ENCODE measurements around the gene METAP1D. TPM values are rescaled to one million over a fixed set of nuclear protein-coding genes. Genes with fewer than 3 reads are reported as not detected.
"Not testable (repeated sequence)": the region's sequence is repeated elsewhere in the genome, so short reads cannot be mapped to it uniquely, and the experiment has no call there.

Gene METAP1D
- polyA plus RNA-seq, 4 donors = 10.6 to 15.8 (median 13.2) TPM

GRCh38 chr2:172100080-172100934 lies 100.6 kb downstream of the METAP1D start:
- no peak for DNase-seq (ENCODE audit: low read depth in 4 of 4, low spot score in 3 of 4)

GRCh38 chr2:172100935-172101820 lies 101.4 kb downstream of the METAP1D start:
- no peak for DNase-seq (ENCODE audit: low read depth in 4 of 4, low spot score in 3 of 4)

- no peak for DNase-seq (ENCODE audit: low read depth in 4 of 4, low spot score in 3 of 4)
Measured at GRCh38 chr2:172101821-172102390, 102.2 kb downstream of the METAP1D start.

- peak; percentile 70 to 84 (median 74) for DNase-seq (ENCODE audit: low read depth in 4 of 4, low spot score in 3 of 4)
Measured at GRCh38 chr2:172102391-172103359, 102.9 kb downstream of the METAP1D start, which contains the start of gene DLX2. Gene DLX2, minus strand, starts transcription at chr2:172102900. Its CDS starts 362 bp downstream, at chr2:172102538.

- peak; percentile 73 to 79 (median 75) for DNase-seq (ENCODE audit: low read depth in 4 of 4, low spot score in 3 of 4)
Measured at GRCh38 chr2:172103471-172104272, 103.9 kb downstream of the METAP1D start.

- DNase-seq (ENCODE audit: low read depth in 4 of 4, low spot score in 3 of 4) = no peak
Measured at GRCh38 chr2:172105471-172106107, 105.8 kb downstream of the METAP1D start.

GRCh38 chr2:172106108-172106961 lies 106.6 kb downstream of the METAP1D start:
- DNase-seq (ENCODE audit: low read depth in 4 of 4, low spot score in 3 of 4) = no peak

GRCh38 chr2:172107690-172108586 lies 108.2 kb downstream of the METAP1D start:
- DNase-seq (ENCODE audit: low read depth in 4 of 4, low spot score in 3 of 4) = no peak

- no peak for DNase-seq (ENCODE audit: low read depth in 4 of 4, low spot score in 3 of 4)
Measured at GRCh38 chr2:172108587-172108930, 108.8 kb downstream of the METAP1D start.

- no peak for DNase-seq (ENCODE audit: low read depth in 4 of 4, low spot score in 3 of 4)
Measured at GRCh38 chr2:172109256-172109987, 109.7 kb downstream of the METAP1D start.

- DNase-seq (ENCODE audit: low read depth in 4 of 4, low spot score in 3 of 4) = no peak
Measured at GRCh38 chr2:172109988-172110811, 110.4 kb downstream of the METAP1D start.

- DNase-seq (ENCODE audit: low read depth in 4 of 4, low spot score in 3 of 4) = no peak
Measured at GRCh38 chr2:172113617-172114016, 113.9 kb downstream of the METAP1D start.

GRCh38 chr2:172114176-172114575 lies 114.4 kb downstream of the METAP1D start:
- not testable (repeated sequence) for DNase-seq (ENCODE audit: low read depth in 4 of 4, low spot score in 3 of 4)

GRCh38 chr2:172114579-172114978 lies 114.8 kb downstream of the METAP1D start:
- DNase-seq (ENCODE audit: low read depth in 4 of 4, low spot score in 3 of 4) = no peak

GRCh38 chr2:172116107-172116506 lies 116.4 kb downstream of the METAP1D start:
- DNase-seq (ENCODE audit: low read depth in 4 of 4, low spot score in 3 of 4) = no peak

Measured in right renal pelvis (tissue), 4 donors.